ENCODE data around the gene MKRN1.

GRCh38 chr7:140458916-140459315, 20.4 kb downstream of the MKRN1 start:
- no peak for TF ChIP-seq CTCF (IDR thresholded peaks at IDR 0.05)
- TF ChIP-seq POLR2A (IDR thresholded peaks at IDR 0.05): no peak

All from thyroid gland (tissue), 4 donors.